Suprapubic skin (tissue), 4 donors: ENCODE data around the gene ATG5. TPM values are rescaled to one million over a fixed set of nuclear protein-coding genes. Genes with fewer than 3 reads are reported as not detected.

Source experiments
- DNase-seq, 2 donors: peaks; one replicate each; pipeline ENCODE4 v3.0.0-alpha.2; 2019; ENCODE audit warnings: low spot score in 2 of 2
- H3K27ac ChIP-seq: fragments of 200-600 bp; sonication (generic); one replicate; pipeline ENCODE4 v1.5.1; 2019
- H3K27me3 ChIP-seq: fragments of 200-600 bp; sonication (generic); one replicate; pipeline ENCODE4 v1.5.1; 2019
- H3K36me3 ChIP-seq: fragments of 200-600 bp; sonication (generic); one replicate; pipeline ENCODE4 v1.5.1; 2019
- H3K4me1 ChIP-seq: fragments of 200-600 bp; sonication (generic); one replicate; pipeline ENCODE4 v1.5.1; 2019
- H3K4me3 ChIP-seq: fragments of 200-600 bp; sonication (generic); one replicate; pipeline ENCODE4 v1.5.1; 2019; ENCODE audit warnings: mild to moderate bottlenecking
- H3K9me3 ChIP-seq: fragments of 200-600 bp; sonication (generic); one replicate; pipeline ENCODE4 v1.5.1; 2019
- EP300 ChIP-seq: sonication (generic); formaldehyde crosslinking; IDR thresholded peaks from one replicate; pipeline ENCODE4 v1.6.1; 2017; ENCODE audit warnings: antibody characterized with exemption
- POLR2A ChIP-seq, 2 donors: fragments of 450-650 bp; IDR thresholded peaks; one replicate each; pipeline ENCODE4 v1.6.1; 2017; ENCODE audit warnings: antibody characterized with exemption in 2 of 2, mild to moderate bottlenecking in 2 of 2, moderate library complexity in 2 of 2
- POLR2AphosphoS5 ChIP-seq, 3 donors: sonication (generic); formaldehyde crosslinking; IDR thresholded peaks; one replicate each; pipeline ENCODE4 v1.6.1; 2017; ENCODE audit warnings: antibody characterized with exemption in 3 of 3
- WGBS: methylation state at CpG from one replicate; pipeline ENCODE4 v1.1.5; 2018; 5-methylcytosine and 5-hydroxymethylcytosine counted together
- total RNA-seq, 4 donors: library from RNA; depleted of rRNA; stranded (reverse); fragments of >200 nt; gene quantifications; one replicate each; pipeline ENCODE4 v1.1.0, GENCODE V29; 2016
- TF ChIP-seq, protein P1 (sequence below), 2 donors: fragments of 200-600 bp in 1 of 2; fragments of 450-650 bp in 1 of 2; sonication (generic) in 1 of 2; IDR thresholded peaks; one replicate each; pipeline ENCODE4 v1.5.1; 2016 to 2019; ENCODE audit warnings: antibody characterized with exemption in 2 of 2, mild to moderate bottlenecking in 1 of 2, moderate library complexity in 1 of 2

ATG5 gene
- total RNA-seq, 4 donors from 2014 or later: 18.1 to 25.7 (median 23.1) TPM

DNA sequence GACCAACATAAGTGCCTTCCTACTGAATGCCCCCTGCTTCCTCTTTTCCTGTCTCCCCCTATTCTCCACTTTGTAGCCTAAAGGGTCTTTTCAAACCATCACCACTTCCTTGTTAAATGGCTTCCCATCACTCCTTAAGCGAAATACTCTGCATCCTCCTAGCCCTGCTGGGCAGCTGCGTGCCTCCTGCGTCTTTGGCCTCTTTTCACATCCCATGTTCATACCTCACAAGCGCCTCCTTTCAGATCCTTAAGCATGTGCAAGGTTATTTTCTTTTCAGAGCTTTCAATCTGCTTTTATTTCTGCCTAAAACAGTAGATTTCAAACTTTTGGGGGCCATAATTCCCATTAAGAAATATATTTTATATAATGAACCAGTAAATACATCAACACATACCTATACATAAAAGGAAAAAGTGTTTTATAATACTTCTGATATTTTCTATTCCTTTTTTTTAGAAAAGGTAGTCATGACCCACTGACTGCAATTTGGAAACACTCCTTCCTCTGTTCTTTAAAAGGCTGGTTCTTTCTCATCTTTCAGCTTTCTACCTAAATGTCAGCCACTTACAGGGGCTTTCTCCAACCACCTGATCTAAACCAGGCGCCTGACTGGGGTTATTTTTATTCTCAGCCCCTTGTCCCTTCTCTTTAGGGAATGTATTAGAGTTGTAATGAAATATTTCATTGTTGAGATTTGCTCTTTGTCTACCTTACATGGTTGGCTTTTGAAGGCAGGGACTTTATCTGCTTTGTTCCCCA lies 155.3 kb downstream of the ATG5 start:
- no peaks in the 10 kb centered on the region for H3K36me3 ChIP-seq
- no peaks in the 10 kb centered on the region for H3K9me3 ChIP-seq
- no peaks in the 10 kb centered on the region for H3K27me3 ChIP-seq
- H3K4me1 ChIP-seq: no peaks in the 10 kb centered on the region
- no peak overlapping the region for H3K27ac ChIP-seq
- H3K4me3 ChIP-seq: no peak overlapping the region
- no peak for TF ChIP-seq POLR2A (IDR thresholded peaks at IDR 0.05)
- no peak for TF ChIP-seq EP300
- TF ChIP-seq, protein P1, sequence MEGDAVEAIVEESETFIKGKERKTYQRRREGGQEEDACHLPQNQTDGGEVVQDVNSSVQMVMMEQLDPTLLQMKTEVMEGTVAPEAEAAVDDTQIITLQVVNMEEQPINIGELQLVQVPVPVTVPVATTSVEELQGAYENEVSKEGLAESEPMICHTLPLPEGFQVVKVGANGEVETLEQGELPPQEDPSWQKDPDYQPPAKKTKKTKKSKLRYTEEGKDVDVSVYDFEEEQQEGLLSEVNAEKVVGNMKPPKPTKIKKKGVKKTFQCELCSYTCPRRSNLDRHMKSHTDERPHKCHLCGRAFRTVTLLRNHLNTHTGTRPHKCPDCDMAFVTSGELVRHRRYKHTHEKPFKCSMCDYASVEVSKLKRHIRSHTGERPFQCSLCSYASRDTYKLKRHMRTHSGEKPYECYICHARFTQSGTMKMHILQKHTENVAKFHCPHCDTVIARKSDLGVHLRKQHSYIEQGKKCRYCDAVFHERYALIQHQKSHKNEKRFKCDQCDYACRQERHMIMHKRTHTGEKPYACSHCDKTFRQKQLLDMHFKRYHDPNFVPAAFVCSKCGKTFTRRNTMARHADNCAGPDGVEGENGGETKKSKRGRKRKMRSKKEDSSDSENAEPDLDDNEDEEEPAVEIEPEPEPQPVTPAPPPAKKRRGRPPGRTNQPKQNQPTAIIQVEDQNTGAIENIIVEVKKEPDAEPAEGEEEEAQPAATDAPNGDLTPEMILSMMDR (IDR thresholded peaks at IDR 0.05): no peak
- no peak for TF ChIP-seq POLR2AphosphoS5 (IDR thresholded peaks at IDR 0.05)
- no peak for DNase-seq
- 90% methylated on average over 5 of the region's 5 CpGs for WGBS

DNA sequence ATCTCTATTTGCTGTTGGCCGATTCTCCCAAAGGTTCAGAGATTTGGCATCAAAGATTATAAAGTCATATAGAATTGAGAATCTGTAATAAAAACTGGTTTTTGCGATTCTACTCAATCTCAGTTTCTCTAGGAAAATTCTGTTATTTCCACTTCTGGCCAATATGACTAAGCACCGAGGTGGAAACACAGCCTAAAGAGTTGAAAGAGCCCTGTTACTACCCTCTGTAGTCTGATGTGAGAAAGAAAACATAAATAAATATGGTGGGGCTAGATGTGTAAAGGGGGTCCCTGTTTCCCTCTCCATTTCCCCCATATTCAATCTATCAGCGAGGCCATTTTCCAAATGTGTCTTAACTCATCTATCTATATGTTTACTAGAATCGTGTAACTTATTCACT lies 156.0 kb downstream of the ATG5 start:
- Histone ChIP-seq H3K36me3 (no peaks in the 10 kb centered on the region), H3K27ac (no peak overlapping the region), H3K4me3 (no peak overlapping the region), H3K27me3 (no peaks in the 10 kb centered on the region), H3K4me1 (no peaks in the 10 kb centered on the region), H3K9me3 (no peaks in the 10 kb centered on the region)
- no peak for TF ChIP-seq POLR2A (IDR thresholded peaks at IDR 0.05)
- TF ChIP-seq POLR2AphosphoS5 (IDR thresholded peaks at IDR 0.05): no peak
- no peak for TF ChIP-seq EP300
- TF ChIP-seq, protein P1 (IDR thresholded peaks at IDR 0.05): no peak
- 98% methylated on average over 5 of the region's 5 CpGs for WGBS
- no peak for DNase-seq

DNA sequence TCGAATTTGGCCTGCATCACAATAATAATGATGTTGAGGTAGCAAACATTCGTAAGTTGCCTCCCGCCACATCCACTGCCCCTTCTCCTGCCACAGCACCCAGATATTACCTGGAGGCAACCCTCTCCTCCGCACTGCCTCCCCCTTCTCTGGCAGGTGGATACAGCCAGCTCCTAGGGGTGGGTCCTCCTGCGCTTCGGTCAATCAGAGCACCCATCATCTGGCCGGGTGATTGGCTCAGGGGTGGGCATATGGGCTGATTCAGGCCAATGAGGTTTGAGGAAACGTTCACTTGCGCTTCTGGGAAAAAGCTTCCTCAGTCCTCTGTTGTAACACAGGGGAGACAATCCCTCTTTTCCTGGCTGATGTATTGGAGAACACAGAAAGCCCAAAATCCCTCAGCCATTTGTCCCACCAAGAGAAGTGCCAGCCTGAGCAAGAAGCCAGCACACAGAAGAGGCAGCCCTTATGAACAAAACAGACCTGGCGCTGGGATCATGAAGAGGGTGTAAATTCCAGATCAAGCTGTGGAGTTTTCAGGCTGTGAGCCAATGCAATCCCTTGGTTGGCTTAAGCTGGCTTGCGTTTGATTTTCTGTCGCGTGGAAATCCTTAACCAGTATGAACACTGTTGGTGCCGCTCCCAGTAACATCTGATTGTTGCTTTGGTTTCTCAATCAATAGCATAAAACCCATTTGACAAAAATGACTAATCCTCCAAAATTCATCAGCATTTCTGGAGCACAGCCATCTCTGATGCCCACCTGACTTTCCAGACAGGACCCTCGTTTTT lies 157.3 kb downstream of the ATG5 start:
- Histone ChIP-seq H3K27ac (no peak overlapping the region), H3K9me3 (no peaks in the 10 kb centered on the region), H3K36me3 (no peaks in the 10 kb centered on the region), H3K4me3 (no peak overlapping the region), H3K27me3 (no peaks in the 10 kb centered on the region), H3K4me1 (peaks cover 9% of the 10 kb centered on the region)
- 85% methylated on average over 15 of the region's 15 CpGs for WGBS
- no peak for DNase-seq
- TF ChIP-seq POLR2AphosphoS5 (IDR thresholded peaks at IDR 0.05): no peak
- TF ChIP-seq POLR2A (IDR thresholded peaks at IDR 0.05): no peak
- no peak for TF ChIP-seq EP300
- TF ChIP-seq, protein P1 (IDR thresholded peaks at IDR 0.05): no peak

DNA sequence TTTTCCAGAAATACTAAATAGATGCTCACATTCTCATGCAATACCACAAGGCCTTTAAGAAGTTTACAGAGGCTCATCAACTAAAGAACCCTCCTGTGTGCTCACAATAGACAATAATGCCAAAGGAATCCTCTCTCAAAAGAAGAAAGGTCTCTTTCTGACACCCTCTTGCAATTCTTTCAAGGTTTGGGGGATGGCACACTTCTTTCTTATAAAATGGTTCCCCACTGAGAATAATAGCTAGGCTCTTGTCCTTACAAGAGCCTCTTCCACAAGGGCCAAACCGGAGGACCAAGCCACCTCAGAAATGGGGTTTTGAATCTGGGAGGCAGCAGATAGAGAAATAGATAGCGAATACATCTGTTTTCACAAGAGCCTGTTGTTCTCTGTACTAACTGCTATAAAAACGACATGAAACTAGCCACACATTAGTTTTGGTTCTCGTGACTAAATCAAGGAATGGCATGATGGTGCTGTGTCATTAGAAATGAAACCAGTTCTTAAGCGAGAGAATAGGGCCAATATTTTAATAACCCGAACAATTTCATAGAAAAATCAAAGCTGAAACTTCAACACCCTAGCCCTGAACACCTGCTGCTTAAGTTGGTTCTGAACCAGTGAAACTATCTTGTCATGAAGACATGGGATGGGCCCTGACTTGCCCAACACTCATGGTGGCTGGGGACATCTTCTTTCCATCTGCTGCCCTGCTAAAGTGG lies 158.3 kb downstream of the ATG5 start:
- H3K4me1 ChIP-seq: peaks cover 15% of the 10 kb centered on the region
- no peaks in the 10 kb centered on the region for H3K9me3 ChIP-seq
- H3K27me3 ChIP-seq: no peaks in the 10 kb centered on the region
- DNase-seq: no peak
- H3K27ac ChIP-seq: no peak overlapping the region
- H3K36me3 ChIP-seq: no peaks in the 10 kb centered on the region
- no peak overlapping the region for H3K4me3 ChIP-seq
- WGBS: 88% methylated on average over 6 of the region's 6 CpGs
- TF ChIP-seq POLR2A (IDR thresholded peaks at IDR 0.05) (no peak), EP300 (no peak), POLR2AphosphoS5 (IDR thresholded peaks at IDR 0.05) (no peak)
- TF ChIP-seq, protein P1 (IDR thresholded peaks at IDR 0.05): no peak
